Cardiac fibroblast (primary cell): ENCODE results near the gene NUDT2.

ENCODE experiments used
- DNase-seq, 2 donors: peaks; one replicate each; pipeline versions ENCODE4 v3.0.0 to v3.0.0-alpha.2; 2010; ENCODE audit warnings: low read depth in 2 of 2
- H3K4me3 ChIP-seq, 2 donors: replicated peaks in 1 of 2; 1 replicate in 1 of 2; 2 replicates in 1 of 2; pipeline ENCODE4 v1.5.1; 2011; ENCODE audit warnings: low read depth in 2 of 2, low read length in 2 of 2, mild to moderate bottlenecking in 2 of 2, moderate library complexity in 1 of 2
- TF ChIP-seq, protein P1 (sequence below): IDR thresholded peaks from one replicate; pipeline ENCODE4 v1.5.1; 2011; ENCODE audit warnings: low read depth, mild to moderate bottlenecking, low read length, inconsistent platforms

NUDT2 gene

DNA sequence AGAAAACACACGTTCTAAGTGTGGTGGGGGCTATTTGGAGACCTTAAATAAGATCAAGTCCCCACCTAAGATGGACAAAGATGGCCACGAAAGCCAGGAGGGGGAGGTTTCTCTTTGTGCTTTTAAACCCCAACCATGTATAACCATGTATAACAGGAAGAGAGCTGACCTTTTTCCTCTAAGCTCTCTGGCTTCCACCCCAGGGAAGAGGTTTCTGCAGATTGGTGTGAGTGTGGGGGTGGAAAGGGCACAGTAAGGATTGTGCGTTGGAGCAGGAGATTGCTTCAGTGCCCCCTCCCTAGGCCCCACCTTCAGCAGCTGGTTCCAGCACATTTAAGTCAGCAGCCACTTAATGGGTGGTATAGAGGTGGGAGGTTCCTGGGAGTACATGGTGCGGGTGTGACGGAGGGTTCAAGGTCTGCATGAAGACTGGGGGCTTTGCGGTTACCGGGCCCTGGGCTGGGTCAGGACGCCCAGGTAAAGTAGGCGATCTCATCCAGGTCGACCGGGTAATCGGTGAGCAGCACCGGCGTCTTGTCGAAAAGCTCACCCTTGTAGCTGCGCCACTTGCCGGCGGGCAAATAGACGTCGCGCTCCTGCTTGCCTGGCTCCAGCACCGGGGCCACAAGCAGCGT is 41.1 kb downstream of the NUDT2 start:
- DNase-seq: no peak
- no peak overlapping the region for H3K4me3 ChIP-seq
- TF ChIP-seq, protein P1, sequence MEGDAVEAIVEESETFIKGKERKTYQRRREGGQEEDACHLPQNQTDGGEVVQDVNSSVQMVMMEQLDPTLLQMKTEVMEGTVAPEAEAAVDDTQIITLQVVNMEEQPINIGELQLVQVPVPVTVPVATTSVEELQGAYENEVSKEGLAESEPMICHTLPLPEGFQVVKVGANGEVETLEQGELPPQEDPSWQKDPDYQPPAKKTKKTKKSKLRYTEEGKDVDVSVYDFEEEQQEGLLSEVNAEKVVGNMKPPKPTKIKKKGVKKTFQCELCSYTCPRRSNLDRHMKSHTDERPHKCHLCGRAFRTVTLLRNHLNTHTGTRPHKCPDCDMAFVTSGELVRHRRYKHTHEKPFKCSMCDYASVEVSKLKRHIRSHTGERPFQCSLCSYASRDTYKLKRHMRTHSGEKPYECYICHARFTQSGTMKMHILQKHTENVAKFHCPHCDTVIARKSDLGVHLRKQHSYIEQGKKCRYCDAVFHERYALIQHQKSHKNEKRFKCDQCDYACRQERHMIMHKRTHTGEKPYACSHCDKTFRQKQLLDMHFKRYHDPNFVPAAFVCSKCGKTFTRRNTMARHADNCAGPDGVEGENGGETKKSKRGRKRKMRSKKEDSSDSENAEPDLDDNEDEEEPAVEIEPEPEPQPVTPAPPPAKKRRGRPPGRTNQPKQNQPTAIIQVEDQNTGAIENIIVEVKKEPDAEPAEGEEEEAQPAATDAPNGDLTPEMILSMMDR: no peak

DNA sequence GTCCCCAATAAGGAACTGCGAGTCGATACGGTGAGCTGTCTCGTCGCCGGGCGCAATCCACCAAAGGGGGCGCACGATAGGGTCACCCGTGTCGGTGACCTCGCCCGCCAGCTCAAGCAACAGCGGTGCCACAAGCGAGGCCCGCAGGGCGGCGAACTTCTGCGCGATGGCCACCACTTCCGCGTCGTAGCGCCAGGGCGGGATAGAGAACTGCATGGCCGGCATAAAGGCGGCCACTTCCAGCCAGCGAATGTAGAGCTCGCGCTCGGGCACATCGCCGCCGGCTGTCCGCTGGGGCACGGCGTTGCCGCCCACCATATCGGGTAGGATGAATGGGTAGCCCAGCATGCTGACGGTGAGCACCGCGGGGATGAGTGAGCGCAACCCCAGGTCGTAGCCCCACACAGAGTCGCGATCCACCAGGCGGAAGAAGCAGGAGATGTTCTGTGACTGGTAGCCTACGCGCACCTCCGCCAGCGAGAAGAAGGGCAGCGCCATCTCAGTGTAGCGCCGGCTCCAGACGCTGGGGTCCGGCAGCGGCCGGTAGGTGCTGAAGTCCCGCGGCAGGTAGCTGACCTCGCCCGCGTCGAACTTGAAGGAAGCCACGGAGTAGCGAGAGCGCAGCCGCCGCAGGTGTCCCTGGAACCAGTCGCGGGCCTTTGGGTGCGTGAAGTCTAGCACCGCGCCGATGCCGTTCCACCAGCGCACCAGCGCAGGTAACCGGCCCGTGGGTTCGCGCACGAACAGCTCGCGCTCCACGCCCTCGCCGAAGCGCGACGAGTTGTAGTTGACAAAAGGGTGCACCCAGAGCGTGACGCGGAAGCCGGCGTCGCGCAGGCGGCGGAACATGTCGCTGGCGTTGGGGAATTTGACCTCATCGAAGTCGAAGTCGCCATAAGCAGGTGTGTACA is 41.9 kb downstream of the NUDT2 start:
- TF ChIP-seq, protein P1: no peak
- H3K4me3 ChIP-seq: peak overlapping the region in 1 of 2 donors; percentile 25
- no peak for DNase-seq

DNA sequence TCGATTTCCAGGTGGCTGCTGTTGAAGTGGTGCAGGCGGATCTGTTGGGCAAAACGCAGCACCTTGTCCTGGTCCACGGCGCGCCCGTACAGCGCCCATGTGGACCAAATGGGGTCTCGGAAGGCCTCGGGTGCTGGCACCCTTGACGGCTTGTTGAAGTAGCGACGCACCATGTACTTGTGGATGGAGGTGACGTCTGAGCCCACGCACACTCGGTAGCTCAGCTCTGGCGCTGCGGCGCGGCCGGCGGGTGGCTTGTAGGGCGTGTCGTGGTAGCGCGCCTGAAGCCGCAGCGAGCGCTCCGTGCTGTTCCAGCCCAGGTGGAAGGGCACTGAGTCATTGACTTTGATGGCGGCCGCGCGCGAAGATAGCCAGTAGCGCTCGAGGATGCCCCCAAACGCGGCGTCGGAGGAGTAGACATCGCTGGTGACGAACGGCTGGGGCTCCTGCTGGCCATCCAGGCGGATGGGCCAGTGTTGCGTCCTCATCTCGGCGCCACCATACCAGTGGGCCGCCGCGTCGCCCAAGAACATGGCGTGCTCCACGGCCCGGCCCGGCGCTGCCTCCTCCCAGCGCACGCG is 42.6 kb downstream of the NUDT2 start:
- TF ChIP-seq, protein P1: no peak
- DNase-seq: no peak
- H3K4me3 ChIP-seq: no peak overlapping the region

DNA sequence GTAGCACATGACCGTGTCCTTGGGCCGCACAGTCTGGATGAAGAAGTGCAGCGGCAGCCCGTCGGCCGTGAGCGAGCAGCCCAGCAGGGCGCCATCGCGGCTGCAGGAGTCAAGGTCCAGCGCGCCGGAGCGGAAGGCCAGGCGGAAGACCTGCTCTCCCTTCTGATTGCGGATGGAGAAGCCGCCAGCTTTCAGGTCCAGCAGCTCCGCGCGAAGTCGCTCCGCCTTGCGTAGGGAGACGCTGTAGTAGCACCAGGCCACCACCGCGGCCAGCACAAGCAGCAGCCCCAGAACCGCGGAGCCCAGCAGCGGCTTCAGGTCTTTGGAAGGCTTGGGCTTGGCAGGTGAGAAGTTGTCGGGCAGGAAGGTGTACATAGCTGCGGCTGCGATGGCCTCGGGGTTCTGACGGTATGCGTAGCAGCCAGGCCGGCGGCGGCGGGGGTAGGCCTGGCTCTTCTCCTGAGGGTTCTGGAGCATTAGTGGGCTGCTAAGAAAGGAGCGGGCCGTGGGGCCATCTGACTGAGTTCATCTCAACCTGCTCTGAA is 43.2 kb downstream of the NUDT2 start:
- TF ChIP-seq, protein P1: no peak
- no peak for DNase-seq
- no peak overlapping the region for H3K4me3 ChIP-seq

DNA sequence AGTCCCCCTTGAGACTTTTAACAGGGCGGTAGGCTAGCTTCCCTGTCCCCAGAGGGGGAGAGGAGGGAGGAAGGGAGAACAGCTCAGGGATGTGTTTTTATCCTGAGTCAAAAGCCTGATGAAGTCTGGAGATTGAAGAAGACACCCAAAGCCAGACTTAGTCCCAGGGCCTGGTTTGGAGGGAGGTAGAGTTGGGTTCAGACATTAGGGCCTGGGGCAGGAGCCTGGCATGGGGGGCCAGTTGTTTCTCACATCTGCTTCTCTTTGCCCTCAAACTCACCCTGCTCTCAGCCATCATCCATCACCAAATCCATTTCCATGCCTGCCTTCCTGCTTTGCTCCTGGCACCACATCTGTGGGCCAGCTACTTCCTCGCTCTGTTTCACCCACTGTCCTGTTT is 44.4 kb downstream of the NUDT2 start:
- TF ChIP-seq, protein P1: no peak
- H3K4me3 ChIP-seq: no peak overlapping the region
- DNase-seq: no peak

DNA sequence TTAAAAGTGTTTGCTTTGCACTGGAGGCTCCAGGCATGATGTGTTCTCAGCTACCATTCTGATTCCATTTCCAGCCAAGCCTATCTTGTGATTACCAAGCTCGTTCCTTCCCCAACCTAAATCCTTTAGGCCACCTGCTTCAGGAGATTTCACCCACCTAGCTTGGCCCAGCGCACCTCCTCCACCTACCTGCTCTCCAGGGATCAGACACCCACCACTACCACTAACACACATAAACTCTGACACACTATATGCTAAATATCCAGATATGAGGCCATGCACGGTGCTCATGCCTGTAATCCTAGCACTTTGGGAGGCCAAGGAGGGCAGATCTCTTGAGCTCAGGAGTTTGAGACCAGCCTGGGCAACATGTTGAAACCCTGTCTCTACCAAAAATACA is 45.0 kb downstream of the NUDT2 start:
- no peak overlapping the region for H3K4me3 ChIP-seq
- no peak for DNase-seq
- TF ChIP-seq, protein P1: no peak
